ENCODE measurements around the gene NAALADL2.

- TF ChIP-seq CTCF (IDR thresholded peaks at IDR 0.05; ENCODE audit: low read length) (no peak), EZH2 (IDR thresholded peaks at IDR 0.05; ENCODE audit: borderline replicate concordance, low read length) (no peak)
Measured at GRCh38 chr3:175107231-175107630, 248.1 kb downstream of the NAALADL2 start.

Measured in OCI-LY1 (cell line).